Chondrocyte (in vitro differentiated cells): Measurements from ENCODE around the gene ACP5. TPM values are rescaled to one million over a fixed set of nuclear protein-coding genes. Genes with fewer than 3 reads are reported as not detected.

ENCODE experiments used
- DNase-seq: peaks from one replicate; pipeline ENCODE4 v3.0.0; 2021; ENCODE audit warnings: mixed read lengths, low spot score
- H3K27ac Mint-ChIP-seq: one replicate; pipeline ENCODE4 v1.8.0; 2021; ENCODE audit warnings: mild to moderate bottlenecking, moderate library complexity, mixed read lengths; ENCODE audit not compliant: unreplicated experiment
- H3K27me3 Mint-ChIP-seq: 2 replicates; pipeline ENCODE4 v1.8.0; 2021; ENCODE audit warnings: low read depth, mixed read lengths
- H3K36me3 Mint-ChIP-seq: 2 replicates; pipeline ENCODE4 v1.8.0; 2021; ENCODE audit warnings: low read depth, mixed read lengths
- H3K4me1 Mint-ChIP-seq: 2 replicates; pipeline ENCODE4 v1.8.0; 2021; ENCODE audit warnings: low read depth, mild to moderate bottlenecking, mixed read lengths
- H3K4me3 Mint-ChIP-seq: one replicate; pipeline ENCODE4 v1.8.0; 2021; ENCODE audit warnings: mild to moderate bottlenecking, moderate library complexity, mixed read lengths; ENCODE audit not compliant: unreplicated experiment
- H3K9me3 Mint-ChIP-seq: 2 replicates; pipeline ENCODE4 v1.8.0; 2021; ENCODE audit warnings: low read depth, mixed read lengths
- total RNA-seq: library from RNA; stranded (reverse); gene quantifications from 3 replicates; pipeline ENCODE4 v1.2.1, GENCODE V29; 2021
- TF ChIP-seq, protein P1 (sequence below): fragments of 200-600 bp; sonication (generic); IDR thresholded peaks from 2 replicates; pipeline ENCODE4 v1.5.0; 2021; ENCODE audit warnings: antibody characterized with exemption, mild to moderate bottlenecking, moderate library complexity

Gene ACP5
- total RNA-seq, 1 donor from 2014 or later, result 0.45 TPM

DNA sequence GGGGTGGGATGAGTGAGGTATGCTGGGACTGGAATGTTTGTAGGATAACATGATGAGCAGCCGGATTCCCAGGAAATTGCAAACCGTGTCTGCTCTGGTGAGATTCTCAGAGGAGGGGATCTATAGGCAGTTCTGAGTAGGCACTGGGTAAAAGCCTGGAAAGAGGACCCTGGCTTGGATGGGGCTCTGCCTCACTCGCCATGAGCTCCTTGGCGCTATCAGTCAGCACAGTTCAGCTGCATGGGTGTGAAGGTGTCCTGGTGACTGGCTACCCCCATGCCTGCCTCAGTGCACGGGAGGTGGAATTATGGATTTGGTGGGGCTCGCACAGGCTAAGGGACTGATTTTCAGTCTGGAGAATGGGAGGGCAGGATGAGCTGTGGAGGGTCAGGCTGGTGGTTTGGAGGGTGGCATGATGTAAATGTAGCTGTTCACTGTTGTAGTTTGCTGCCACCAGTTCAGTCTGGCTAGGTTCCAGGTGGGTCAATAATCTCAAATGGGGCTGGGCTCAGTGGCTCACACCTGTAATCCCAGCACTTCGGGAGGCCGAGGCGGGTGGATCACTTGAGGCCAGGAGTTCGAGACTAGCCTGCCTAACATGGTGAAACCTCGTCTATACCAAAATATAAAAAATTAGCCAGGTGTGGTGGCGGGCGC, 10.7 kb upstream of the ACP5 start:
- Mint-ChIP-seq H3K9me3 (no peaks in the 10 kb centered on the region), H3K4me1 (no peaks in the 10 kb centered on the region), H3K36me3 (no peaks in the 10 kb centered on the region), H3K27ac (peak overlapping the region; percentile 36), H3K27me3 (no peaks in the 10 kb centered on the region), H3K4me3 (no peak overlapping the region)
- TF ChIP-seq, protein P1, sequence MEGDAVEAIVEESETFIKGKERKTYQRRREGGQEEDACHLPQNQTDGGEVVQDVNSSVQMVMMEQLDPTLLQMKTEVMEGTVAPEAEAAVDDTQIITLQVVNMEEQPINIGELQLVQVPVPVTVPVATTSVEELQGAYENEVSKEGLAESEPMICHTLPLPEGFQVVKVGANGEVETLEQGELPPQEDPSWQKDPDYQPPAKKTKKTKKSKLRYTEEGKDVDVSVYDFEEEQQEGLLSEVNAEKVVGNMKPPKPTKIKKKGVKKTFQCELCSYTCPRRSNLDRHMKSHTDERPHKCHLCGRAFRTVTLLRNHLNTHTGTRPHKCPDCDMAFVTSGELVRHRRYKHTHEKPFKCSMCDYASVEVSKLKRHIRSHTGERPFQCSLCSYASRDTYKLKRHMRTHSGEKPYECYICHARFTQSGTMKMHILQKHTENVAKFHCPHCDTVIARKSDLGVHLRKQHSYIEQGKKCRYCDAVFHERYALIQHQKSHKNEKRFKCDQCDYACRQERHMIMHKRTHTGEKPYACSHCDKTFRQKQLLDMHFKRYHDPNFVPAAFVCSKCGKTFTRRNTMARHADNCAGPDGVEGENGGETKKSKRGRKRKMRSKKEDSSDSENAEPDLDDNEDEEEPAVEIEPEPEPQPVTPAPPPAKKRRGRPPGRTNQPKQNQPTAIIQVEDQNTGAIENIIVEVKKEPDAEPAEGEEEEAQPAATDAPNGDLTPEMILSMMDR, result no peak
- DNase-seq, result no peak

DNA sequence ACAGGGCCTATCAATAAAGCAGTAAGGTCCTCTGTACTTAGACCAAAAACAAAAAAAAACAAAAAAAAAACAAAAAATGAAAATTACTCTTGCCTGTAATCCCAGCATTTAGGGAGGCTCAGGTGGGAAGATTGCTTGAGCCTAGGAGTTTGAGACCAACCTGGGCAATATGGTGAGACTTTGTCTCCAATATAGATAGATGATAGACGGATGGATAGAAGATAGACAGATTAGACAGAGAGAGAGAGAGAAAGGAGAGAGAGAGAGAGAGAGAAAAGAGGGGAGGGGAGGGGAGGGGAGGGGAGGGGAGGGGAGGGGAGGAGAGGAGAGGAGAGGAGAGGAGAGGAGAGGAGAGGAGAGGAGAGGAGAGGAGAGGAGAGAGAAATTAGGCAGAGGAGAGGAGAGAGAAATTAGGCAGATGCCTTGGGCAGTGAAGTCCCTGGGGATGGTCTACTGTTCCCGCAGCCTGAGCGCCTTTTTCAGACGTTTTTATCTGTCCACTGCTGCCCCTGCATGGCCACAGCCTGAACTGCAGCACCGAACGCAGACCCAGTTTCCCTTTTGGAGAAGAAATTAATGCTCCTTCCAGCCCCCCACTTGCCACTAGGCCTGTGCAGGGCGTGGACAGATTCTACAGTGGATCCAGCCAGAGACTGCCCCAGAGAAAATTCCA, 10.0 kb upstream of the ACP5 start:
- Mint-ChIP-seq H3K36me3 (no peaks in the 10 kb centered on the region), H3K4me1 (no peaks in the 10 kb centered on the region), H3K4me3 (no peak overlapping the region), H3K27ac (peak overlapping the region; percentile 36), H3K9me3 (no peaks in the 10 kb centered on the region), H3K27me3 (no peaks in the 10 kb centered on the region)
- no peak for DNase-seq
- TF ChIP-seq, protein P1, result peak; percentile 86

DNA sequence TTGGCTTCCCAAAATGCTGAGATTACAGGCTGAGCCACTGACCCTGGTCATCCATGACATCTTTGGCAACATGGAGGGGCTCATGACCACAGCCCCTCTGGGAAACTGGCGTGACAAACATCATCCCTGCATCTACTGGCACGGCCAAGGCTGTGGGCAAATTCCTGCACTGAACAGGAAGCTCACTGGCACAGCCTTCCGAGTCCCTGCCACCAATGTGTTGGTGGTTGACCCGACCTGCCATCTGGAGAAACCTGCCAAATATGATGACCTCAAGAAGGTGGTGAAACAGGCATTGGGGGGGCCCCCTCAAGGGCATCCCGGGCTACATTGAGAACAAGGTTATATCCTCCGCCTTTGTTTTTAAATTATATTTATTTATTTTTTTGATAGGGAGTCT, 8.9 kb upstream of the ACP5 start:
- no peaks in the 10 kb centered on the region for H3K9me3 Mint-ChIP-seq
- H3K27ac Mint-ChIP-seq, result no peak overlapping the region
- TF ChIP-seq, protein P1, result no peak
- H3K36me3 Mint-ChIP-seq, result no peaks in the 10 kb centered on the region
- DNase-seq, result no peak
- H3K4me3 Mint-ChIP-seq, result no peak overlapping the region
- H3K27me3 Mint-ChIP-seq, result no peaks in the 10 kb centered on the region
- H3K4me1 Mint-ChIP-seq, result peaks cover 4% of the 10 kb centered on the region

DNA sequence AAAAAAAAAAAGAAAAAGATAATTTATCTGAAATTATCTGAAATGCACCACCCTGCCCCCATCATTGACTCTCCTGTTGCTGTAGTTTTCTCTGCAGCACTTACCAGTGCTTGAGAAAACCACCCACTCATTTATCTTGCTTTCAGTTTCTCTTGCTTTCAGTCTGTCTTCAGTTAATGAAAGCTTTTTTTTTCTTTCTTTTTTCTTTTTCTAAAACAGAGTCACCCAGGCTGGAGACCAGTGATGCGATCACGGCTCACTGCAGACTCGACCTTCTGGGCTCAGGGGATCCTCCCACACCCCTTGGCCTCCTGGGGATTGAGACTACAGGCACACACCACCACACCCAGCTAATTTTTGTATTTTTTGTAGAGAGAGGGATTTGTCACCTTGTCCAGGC, 4.3 kb upstream of the ACP5 start:
- Mint-ChIP-seq H3K4me3 (no peak overlapping the region), H3K4me1 (peaks cover 10% of the 10 kb centered on the region), H3K9me3 (no peaks in the 10 kb centered on the region), H3K27me3 (no peaks in the 10 kb centered on the region), H3K36me3 (no peaks in the 10 kb centered on the region), H3K27ac (no peak overlapping the region)
- TF ChIP-seq, protein P1, result no peak
- no peak for DNase-seq

DNA sequence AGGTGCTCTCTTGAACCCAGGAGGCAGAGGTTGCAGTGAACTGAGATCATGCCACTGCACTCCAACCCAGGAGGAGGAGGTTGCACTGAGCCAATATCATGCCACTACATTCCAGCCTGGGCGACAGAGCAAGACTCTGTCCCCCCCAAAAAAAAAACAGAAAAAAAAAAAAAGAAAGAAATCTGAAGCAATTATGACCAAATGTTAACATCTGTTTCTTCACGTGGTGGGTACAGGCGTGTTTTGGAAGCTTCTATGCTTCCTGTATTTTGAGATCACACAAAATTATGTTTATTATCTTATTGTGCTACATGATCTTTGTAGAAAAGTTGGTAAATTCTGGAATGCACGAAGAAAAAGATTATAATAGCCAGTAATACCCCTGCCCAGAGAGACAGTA, 2.7 kb upstream of the ACP5 start:
- no peak overlapping the region for H3K27ac Mint-ChIP-seq
- no peaks in the 10 kb centered on the region for H3K36me3 Mint-ChIP-seq
- peaks cover 10% of the 10 kb centered on the region for H3K4me1 Mint-ChIP-seq
- no peak for DNase-seq
- H3K27me3 Mint-ChIP-seq, result no peaks in the 10 kb centered on the region
- no peaks in the 10 kb centered on the region for H3K9me3 Mint-ChIP-seq
- no peak overlapping the region for H3K4me3 Mint-ChIP-seq
- TF ChIP-seq, protein P1, result no peak
